GM10266 (cell line): ENCODE data around the gene CD302.
"Not testable (repeated sequence)": the region's sequence is repeated elsewhere in the genome, so short reads cannot be mapped to it uniquely, and the experiment has no call there.

Source experiments
- DNase-seq: peaks from one replicate; pipeline ENCODE4 v3.0.0; 2012; ENCODE audit errors: extremely low spot score
- CTCF ChIP-seq: IDR thresholded peaks from 2 replicates; pipeline ENCODE4 v1.5.1; 2012; ENCODE audit warnings: mild to moderate bottlenecking, low read depth; ENCODE audit not compliant: control insufficient read depth, insufficient read depth; ENCODE audit errors: missing control alignments

Gene CD302

DNA sequence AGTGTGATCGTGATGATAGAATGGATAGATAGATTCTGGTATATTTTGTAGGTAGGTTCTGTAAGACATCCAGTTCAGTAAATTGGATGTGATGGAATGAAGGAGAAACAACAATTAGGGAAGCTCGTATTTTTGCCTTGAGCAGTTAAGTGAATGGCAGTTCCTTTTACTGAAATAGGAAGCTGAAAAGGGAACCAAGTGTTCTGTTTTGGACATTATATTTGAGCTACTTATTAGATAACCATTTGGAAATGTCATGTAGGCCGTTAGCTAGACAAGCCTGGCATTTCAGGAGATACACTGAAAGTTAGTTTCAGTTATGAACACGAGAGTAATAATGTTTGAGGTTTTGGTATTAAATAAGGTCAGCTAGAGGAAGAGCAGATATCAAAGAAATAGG, 44.2 kb downstream of the CD302 start:
- no peak for TF ChIP-seq CTCF
- no peak for DNase-seq

DNA sequence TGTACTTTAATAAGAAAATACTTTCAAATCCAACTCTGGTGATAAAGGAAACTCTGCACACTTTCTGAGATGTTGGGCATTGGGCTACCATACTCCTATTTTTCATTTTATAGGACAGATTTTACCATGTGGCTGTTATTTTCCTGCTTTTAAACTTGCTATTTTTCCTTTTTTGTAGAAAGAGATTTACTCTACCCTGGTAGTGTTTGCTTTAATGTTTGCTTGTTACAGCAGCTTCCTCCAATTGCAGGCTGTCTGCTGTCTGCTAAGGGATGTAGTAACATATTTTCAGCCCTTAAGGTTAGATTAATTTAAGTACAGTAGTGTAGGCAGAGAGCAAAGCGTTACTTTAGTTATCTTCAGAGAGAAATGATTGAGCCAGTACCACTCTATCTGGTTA, 47.1 kb downstream of the CD302 start:
- DNase-seq = no peak
- no peak for TF ChIP-seq CTCF

DNA sequence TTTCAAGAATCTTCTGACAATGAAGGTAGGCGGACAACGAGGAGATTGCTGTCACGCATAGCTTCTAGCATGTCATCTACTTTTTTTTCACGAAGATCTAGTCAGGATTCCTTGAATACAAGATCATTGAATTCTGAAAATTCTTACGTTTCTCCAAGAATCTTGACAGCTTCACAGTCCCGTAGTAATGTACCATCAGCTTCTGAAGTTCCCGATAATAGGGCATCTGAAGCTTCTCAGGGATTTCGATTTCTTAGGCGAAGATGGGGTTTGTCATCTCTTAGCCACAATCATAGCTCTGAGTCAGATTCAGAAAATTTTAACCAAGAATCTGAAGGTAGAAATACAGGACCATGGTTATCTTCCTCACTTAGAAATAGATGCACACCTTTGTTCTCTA, 49.9 kb downstream of the CD302 start:
- no peak for DNase-seq
- no peak for TF ChIP-seq CTCF

DNA sequence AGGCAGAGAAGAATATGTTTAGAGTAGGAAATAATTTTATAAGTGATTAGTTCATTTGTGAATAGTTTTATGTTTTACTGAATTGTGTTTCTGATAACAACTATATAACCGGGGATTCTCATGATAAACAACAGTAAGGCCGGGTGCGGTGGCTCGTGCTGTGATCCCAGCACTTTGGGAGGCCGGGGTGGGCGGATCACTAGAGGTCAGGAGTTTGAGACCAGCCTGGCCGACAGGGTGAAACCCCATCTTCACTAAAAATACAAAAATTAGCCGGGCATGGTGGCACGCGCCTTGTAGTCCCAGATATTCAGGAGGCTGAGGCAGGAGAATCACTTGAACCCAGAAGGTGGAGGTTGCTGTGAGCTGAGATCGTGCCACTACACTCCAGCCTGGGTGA, 52.8 kb downstream of the CD302 start:
- not testable (repeated sequence) for DNase-seq

DNA sequence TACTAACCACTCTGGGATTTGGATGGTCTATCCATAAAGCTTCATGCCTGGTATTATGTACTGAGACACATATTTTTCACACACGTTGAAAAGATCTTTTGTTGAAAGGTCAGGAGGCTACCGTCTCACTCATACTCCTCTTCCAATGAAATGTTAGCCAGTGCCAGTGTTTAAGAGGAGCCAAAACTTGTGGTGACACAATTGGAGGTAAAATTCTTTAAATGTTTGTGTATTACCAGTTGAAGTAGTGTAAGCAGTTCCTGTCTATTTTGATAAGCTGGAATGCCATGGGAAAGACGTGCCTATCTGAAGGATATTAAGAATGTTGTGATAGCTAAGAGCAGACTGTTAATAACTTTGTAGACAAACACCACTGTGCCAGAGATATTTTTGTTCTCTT, 53.6 kb downstream of the CD302 start:
- no peak for TF ChIP-seq CTCF
- DNase-seq = no peak

- TF ChIP-seq CTCF = no peak
- no peak for DNase-seq
These were observed 55.2 kb downstream of the CD302 start for GRCh38 chr2:159742846-159743245.

DNA sequence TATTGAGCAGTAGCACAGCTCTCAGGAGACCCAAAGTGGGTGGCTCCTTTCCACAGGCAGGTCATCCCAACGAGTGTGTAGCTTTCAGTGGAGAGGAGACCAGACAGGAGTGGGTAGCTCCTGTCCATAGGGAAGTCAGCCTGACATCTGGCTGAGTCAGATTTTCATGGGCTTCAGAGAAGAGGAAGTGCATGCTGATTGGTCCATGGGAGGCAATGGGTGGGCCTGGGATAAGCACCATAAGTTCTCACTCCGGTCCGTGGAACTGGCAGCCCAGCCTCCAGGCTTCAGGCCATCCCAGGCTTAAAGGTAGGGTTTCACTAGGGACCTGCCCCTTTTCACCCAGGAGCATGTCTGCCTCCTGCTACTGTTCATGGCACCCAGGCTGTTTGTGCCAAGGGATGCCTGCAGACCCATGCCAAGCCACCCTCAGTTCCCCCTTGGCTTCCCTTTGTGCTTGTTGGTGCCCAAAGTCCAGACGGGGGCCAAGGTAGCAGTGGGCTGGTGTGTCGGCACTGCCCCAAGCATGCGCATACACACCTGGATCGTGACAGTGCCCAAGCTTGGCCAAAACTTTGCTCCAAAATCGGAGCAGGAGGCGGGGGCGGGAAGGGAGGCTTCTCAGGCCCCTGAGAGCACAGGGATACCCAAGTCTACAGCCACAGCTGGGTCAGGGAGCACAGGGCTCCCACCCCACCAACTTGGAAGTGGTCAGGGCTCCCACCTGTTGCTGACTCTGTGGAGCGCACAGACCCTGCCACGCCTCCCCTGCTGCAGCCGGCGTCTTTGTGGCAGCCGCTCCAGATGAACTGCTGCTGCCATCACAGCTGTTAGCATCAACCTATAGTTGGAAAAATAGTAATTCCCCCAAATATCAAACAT, 59.3 kb downstream of the CD302 start:
- TF ChIP-seq CTCF = no peak
- DNase-seq = no peak

DNA sequence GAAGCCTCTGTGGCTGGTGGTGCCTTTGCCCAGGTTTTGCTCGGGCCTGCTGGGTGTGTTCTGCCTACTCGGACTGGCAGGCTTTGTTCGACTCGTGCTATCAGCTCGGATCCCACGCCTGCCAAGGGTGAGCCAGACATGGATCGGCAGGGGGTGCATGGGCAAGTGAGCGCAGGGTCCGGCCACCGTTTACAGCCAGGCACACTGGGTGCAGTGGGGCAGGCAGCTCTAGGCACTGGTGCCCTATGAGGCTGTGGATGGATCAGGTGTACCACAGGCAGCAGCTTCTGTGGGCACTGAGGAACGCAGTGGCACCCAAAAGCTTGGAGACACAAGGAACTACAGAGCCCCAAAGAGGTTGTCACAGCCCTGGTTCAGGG, 60.1 kb downstream of the CD302 start:
- TF ChIP-seq CTCF = no peak
- no peak for DNase-seq
